IMR-90 (cell line): ENCODE data around the gene PSMA3. TPM values are rescaled to one million over a fixed set of nuclear protein-coding genes. Genes with fewer than 3 reads are reported as not detected.

Source experiments
- ATAC-seq: fragments of 200-7000 bp; cut with Tn5 transposase; 2 replicates; pipeline ENCODE4 v1.9.1; 2020; ENCODE audit warnings: low read depth, mild to moderate bottlenecking, moderate library complexity
- BruUV-seq: library from RNA; stranded (reverse); fragments of 400-500 nt; replicated peaks from 2 replicates; lab custom pipeline; 2021; lab: Mats Ljungman, UMichigan
- CTCF ChIA-PET: fragments of 300-600 bp; formaldehyde crosslinking; extraction: SDS; loops from one replicate; lab custom pipeline; 2021; ENCODE audit warnings: antibody characterized with exemption; lab: Yijun Ruan, JAX
- POLR2A ChIA-PET: fragments of 300-600 bp; sonication (Branson Sonifier 250); formaldehyde crosslinking; loops from one replicate; lab custom pipeline; 2022; ENCODE audit warnings: antibody characterized with exemption; ENCODE audit not compliant: unreplicated experiment; lab: Charles Lee
- DNase-seq: peaks from one replicate; pipeline ENCODE4 v3.0.0; 2013
- H2AFZ ChIP-seq: replicated peaks from 2 replicates; pipeline ENCODE3; 2013; ENCODE audit warnings: low read length, mild to moderate bottlenecking; ENCODE audit not compliant: poor library complexity
- H2AK5ac ChIP-seq: 2 replicates; pipeline ENCODE4 v1.6.1; 2013; ENCODE audit warnings: low read depth, low read length, inconsistent platforms
- H2AK9ac ChIP-seq: replicated peaks from 2 replicates; pipeline ENCODE3; 2013; ENCODE audit warnings: mild to moderate bottlenecking, low read depth, low read length, moderate library complexity; ENCODE audit not compliant: poor library complexity
- H2BK120ac ChIP-seq: 2 replicates; pipeline ENCODE4 v1.6.1; 2013; ENCODE audit warnings: low read depth, low read length, inconsistent platforms
- H2BK15ac ChIP-seq: 3 replicates; pipeline ENCODE4 v1.6.1; 2013; ENCODE audit warnings: low read depth, low read length, inconsistent platforms
- H2BK20ac ChIP-seq: 2 replicates; pipeline ENCODE4 v1.6.1; 2013; ENCODE audit warnings: low read depth, mild to moderate bottlenecking, inconsistent platforms, low read length, moderate library complexity
- H2BK5ac ChIP-seq: 2 replicates; pipeline ENCODE4 v1.6.1; 2013; ENCODE audit warnings: mild to moderate bottlenecking, low read depth, low read length, inconsistent platforms; ENCODE audit not compliant: poor library complexity, severe bottlenecking
- H3K14ac ChIP-seq: replicated peaks from 2 replicates; pipeline ENCODE4 v1.6.1; 2013; ENCODE audit warnings: low read depth, low read length, inconsistent platforms
- H3K18ac ChIP-seq: 2 replicates; pipeline ENCODE4 v1.6.1; 2013; ENCODE audit warnings: low read depth, low read length, control low read depth
- H3K23ac ChIP-seq: 2 replicates; pipeline ENCODE4 v1.6.1; 2013; ENCODE audit warnings: low read depth, low read length, inconsistent platforms
- H3K27ac ChIP-seq: 2 replicates; pipeline ENCODE4 v1.5.1; 2013; ENCODE audit warnings: mild to moderate bottlenecking, control low read depth, low read length; ENCODE audit not compliant: insufficient read depth
- H3K27me3 ChIP-seq: 2 replicates; pipeline ENCODE4 v1.6.1; 2013; ENCODE audit warnings: low read length; ENCODE audit not compliant: control insufficient read depth, insufficient read depth
- H3K36me3 ChIP-seq: 2 replicates; pipeline ENCODE4 v1.6.1; 2013; ENCODE audit warnings: low read length, mixed read lengths; ENCODE audit not compliant: control insufficient read depth, insufficient read depth
- H3K4ac ChIP-seq: 2 replicates; pipeline ENCODE4 v1.6.1; 2013; ENCODE audit warnings: low read depth, low read length, inconsistent platforms
- H3K4me1 ChIP-seq: 2 replicates; pipeline ENCODE4 v1.6.1; 2013; ENCODE audit warnings: low read length, mixed read lengths; ENCODE audit not compliant: control insufficient read depth, insufficient read depth
- H3K4me2 ChIP-seq: 2 replicates; pipeline ENCODE4 v1.6.1; 2013; ENCODE audit warnings: low read depth, mild to moderate bottlenecking, control low read depth, low read length, moderate library complexity
- H3K4me3 ChIP-seq: 2 replicates; pipeline ENCODE4 v1.5.1; 2013; ENCODE audit warnings: low read depth, mild to moderate bottlenecking, control low read depth, low read length, moderate library complexity; ENCODE audit not compliant: insufficient read depth
- H3K56ac ChIP-seq: 2 replicates; pipeline ENCODE4 v1.6.1; 2013; ENCODE audit warnings: low read length, inconsistent platforms; ENCODE audit not compliant: insufficient read depth; ENCODE audit errors: extremely low read depth
- H3K79me1 ChIP-seq, 2 experiments: 2 replicates each; pipeline ENCODE4 v1.6.1; 2013; ENCODE audit warnings: low read length in 2 of 2, inconsistent platforms in 1 of 2, low read depth in 1 of 2
- H3K9ac ChIP-seq: 2 replicates; pipeline ENCODE4 v1.6.1; 2013; ENCODE audit warnings: low read depth, low read length, control low read depth
- H3K9me1 ChIP-seq: 2 replicates; pipeline ENCODE4 v1.6.1; 2013; ENCODE audit warnings: low read length, inconsistent platforms; ENCODE audit not compliant: insufficient read depth
- H3K9me3 ChIP-seq: 2 replicates; pipeline ENCODE4 v1.6.1; 2013; ENCODE audit warnings: low read length; ENCODE audit not compliant: control insufficient read depth, insufficient read depth
- H4K20me1 ChIP-seq: 2 replicates; pipeline ENCODE4 v1.6.1; 2013; ENCODE audit warnings: low read length, inconsistent platforms; ENCODE audit not compliant: insufficient read depth
- H4K5ac ChIP-seq: 2 replicates; pipeline ENCODE4 v1.6.1; 2013; ENCODE audit warnings: mild to moderate bottlenecking, low read depth, low read length, control low read depth
- H4K8ac ChIP-seq, 2 experiments: 2 replicates each; pipeline ENCODE4 v1.6.1; 2013; ENCODE audit warnings: low read depth in 2 of 2, low read length in 2 of 2, control low read depth in 1 of 2, inconsistent platforms in 1 of 2
- H4K91ac ChIP-seq: 2 replicates; pipeline ENCODE4 v1.6.1; 2013; ENCODE audit warnings: low read depth, low read length, inconsistent platforms; ENCODE audit not compliant: insufficient read depth
- BHLHE40 ChIP-seq: fragments of 150-350 bp; IDR thresholded peaks from 2 replicates; pipeline ENCODE4 v1.6.1; 2016; ENCODE audit warnings: mild to moderate bottlenecking, low read depth, low read length
- CEBPB ChIP-seq: IDR thresholded peaks from 2 replicates; pipeline ENCODE4 v1.6.1; 2012; ENCODE audit warnings: low read depth, low read length, improper control_type of control experiment
- CHD1 ChIP-seq: IDR thresholded peaks from 2 replicates; pipeline ENCODE4 v1.6.1; 2012; ENCODE audit warnings: low read depth, low read length, improper control_type of control experiment
- ELK1 ChIP-seq: fragments of 150-350 bp; IDR thresholded peaks from 2 replicates; pipeline ENCODE4 v1.6.1; 2016; ENCODE audit warnings: low read depth, mild to moderate bottlenecking, low read length, moderate library complexity, borderline replicate concordance
- FOS ChIP-seq: fragments of 150-350 bp; IDR thresholded peaks from 2 replicates; pipeline ENCODE4 v1.6.1; 2016; ENCODE audit warnings: low read depth, low read length
- MAFK ChIP-seq: IDR thresholded peaks from 2 replicates; pipeline ENCODE4 v1.6.1; 2012; ENCODE audit warnings: low read depth, low read length, improper control_type of control experiment
- MAZ ChIP-seq: IDR thresholded peaks from 2 replicates; pipeline ENCODE4 v1.6.1; 2012; ENCODE audit warnings: low read depth, mild to moderate bottlenecking, low read length, improper control_type of control experiment, moderate library complexity, borderline replicate concordance
- MXI1 ChIP-seq: IDR thresholded peaks from 2 replicates; pipeline ENCODE4 v1.6.1; 2012; ENCODE audit warnings: low read depth, mild to moderate bottlenecking, low read length, moderate library complexity, borderline replicate concordance
- NFE2L2 ChIP-seq: fragments of 150-350 bp; IDR thresholded peaks from 2 replicates; pipeline ENCODE4 v1.6.1; 2016; ENCODE audit warnings: low read depth, mild to moderate bottlenecking, low read length
- POLR2A ChIP-seq: IDR thresholded peaks from 2 replicates; pipeline ENCODE4 v1.6.1; 2012; ENCODE audit warnings: mild to moderate bottlenecking, low read depth, low read length
- RAD21 ChIP-seq: IDR thresholded peaks from 2 replicates; pipeline ENCODE4 v1.6.1; 2012; ENCODE audit warnings: low read length, improper control_type of control experiment
- RCOR1 ChIP-seq: IDR thresholded peaks from 2 replicates; pipeline ENCODE4 v1.6.1; 2012; ENCODE audit warnings: mild to moderate bottlenecking, low read length, improper control_type of control experiment; ENCODE audit not compliant: insufficient replicate concordance
- RFX5 ChIP-seq: IDR thresholded peaks from 2 replicates; pipeline ENCODE4 v1.8.0; 2012; ENCODE audit warnings: low read depth, mild to moderate bottlenecking, low read length, moderate library complexity
- SMC3 ChIP-seq: fragments of 150-350 bp; IDR thresholded peaks from 2 replicates; pipeline ENCODE4 v1.6.1; 2016; ENCODE audit warnings: low read depth, mild to moderate bottlenecking, antibody characterized with exemption, low read length, moderate library complexity
- USF2 ChIP-seq: fragments of 150-350 bp; IDR thresholded peaks from 2 replicates; pipeline ENCODE4 v1.6.1; 2017; ENCODE audit warnings: mild to moderate bottlenecking, antibody characterized with exemption, low read length, low read depth
- WGBS, 2 experiments: methylation state at CpG; one replicate each; pipeline versions ENCODE4 v1.1.5 to v1.1.7; 2013; ENCODE audit warnings: missing lambda C conversion rate in 2 of 2; ENCODE audit not compliant: insufficient read length in 1 of 2; ENCODE audit errors: extremely low coverage in 2 of 2; 5-methylcytosine and 5-hydroxymethylcytosine counted together
- dilution Hi-C: fragments of 300-500 bp; cut with HindIII; formaldehyde crosslinking; loops from one replicate; pipeline ENCODE4 v1.14.3; 2018; ENCODE audit warnings: low sequenced_read_pairs; ENCODE audit not compliant: unreplicated experiment
- in situ Hi-C: fragments of 300-500 bp; cut with MboI; formaldehyde crosslinking; loops from 3 replicates; pipeline ENCODE4 v1.14.3; 2019; ENCODE audit warnings: low sequenced_read_pairs, inconsistent platforms, mixed read lengths
- intact Hi-C: fragments of 100-400 bp; cut with micrococcal nuclease; formaldehyde crosslinking; loops from 2 replicates; pipeline ENCODE4 v1.10.0; 2022
- polyA plus RNA-seq, 3 experiments: library from polyadenylated mRNA; depleted of rRNA; stranded (reverse); fragments of >200 nt; gene quantifications; 2 replicates each; pipeline ENCODE4 v1.2.3, GENCODE V29; 2012; ENCODE audit warnings: low replicate concordance in 1 of 3
- total RNA-seq: library from RNA; depleted of rRNA; stranded (reverse); fragments of >200 nt; gene quantifications from 2 replicates; pipeline ENCODE4 v1.2.3, GENCODE V29; 2012
- TF ChIP-seq, protein P1 (sequence below): conservative IDR thresholded peaks from 2 replicates; pipeline ENCODE4 v1.5.1; 2012; ENCODE audit warnings: mild to moderate bottlenecking, low read depth, low read length, improper control_type of control experiment

Gene PSMA3
- total and polyA plus RNA-seq, 2 of the 4 experiments (the other 2 are of a cell fraction) = 74.9 to 231 TPM

DNA sequence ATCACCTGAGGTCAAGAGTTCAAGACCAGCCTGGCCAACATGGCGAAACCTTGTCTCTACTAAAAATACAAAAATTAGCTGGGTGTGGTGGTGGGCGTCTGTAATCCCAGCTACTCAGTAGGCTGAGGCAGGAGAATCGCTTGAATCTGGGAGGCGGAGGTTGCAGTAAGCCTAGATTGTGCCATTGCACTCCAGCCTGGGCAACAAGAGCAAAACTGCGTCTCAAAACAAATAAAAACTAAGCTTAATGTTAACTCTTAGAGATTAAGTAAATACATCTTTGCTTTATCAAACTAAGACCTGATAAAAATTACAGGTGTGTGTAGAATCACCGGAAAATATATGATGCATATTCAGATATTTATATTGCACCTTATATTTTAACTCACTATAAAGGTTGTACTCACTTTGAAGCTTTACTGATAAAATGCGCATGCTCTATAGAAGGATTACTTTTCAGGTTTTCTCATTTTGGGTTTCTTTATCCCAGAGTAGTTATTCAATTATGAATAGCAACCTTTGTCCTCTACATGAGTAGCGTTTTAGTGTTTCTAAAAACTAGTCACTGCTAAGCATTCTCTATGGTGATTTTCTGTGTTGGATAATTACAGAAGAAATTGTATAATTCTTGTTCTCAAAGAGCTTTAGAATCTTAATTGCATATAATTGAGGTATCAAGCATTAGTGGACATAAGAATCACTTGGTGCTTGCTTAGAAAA, 63.1 kb downstream of the PSMA3 start:
- Histone ChIP-seq H2BK120ac (no peak overlapping the region), H3K56ac (no peak overlapping the region), H2AFZ (no peak overlapping the region), H3K9ac (no peak overlapping the region), H4K5ac (no peak overlapping the region), H3K36me3 (peaks cover 8% of the 10 kb centered on the region; the same call in 1 of the 2 replicates), H4K8ac (no peak overlapping the region), H2BK20ac (no peak overlapping the region), H3K9me1 (no peaks in the 10 kb centered on the region; the same call in 1 of the 2 replicates), H3K9me3 (no peaks in the 10 kb centered on the region), H4K20me1 (no peaks in the 10 kb centered on the region), H2BK5ac (no peak overlapping the region), H3K4ac (no peak overlapping the region), H4K91ac (no peak overlapping the region), H3K27ac (no peak overlapping the region), H3K14ac (no peak overlapping the region), H2BK15ac (no peak overlapping the region), H3K4me1 (no peaks in the 10 kb centered on the region), H3K4me3 (no peak overlapping the region), H2AK9ac (no peak overlapping the region), H2AK5ac (no peak overlapping the region), H3K18ac (no peak overlapping the region), H3K4me2 (no peak overlapping the region), H3K79me1 (peaks cover 3 to 6% of the 10 kb centered on the region in 2 experiments; a peak in 3 of 4 replicates), H3K27me3 (no peaks in the 10 kb centered on the region), H3K23ac (no peak overlapping the region)
- BruUV-seq = no TSS peak
- in situ Hi-C loops (no loop called here), dilution Hi-C loops (no loop called here), intact Hi-C loops (no loop called here)
- ChIA-PET POLR2A (no interaction called here), CTCF (no interaction called here)
- no peak for DNase-seq
- WGBS, 2 experiments = no CpG with 5 or more reads among the region's 8 CpGs
- TF ChIP-seq RAD21 = no peak
- no peak for TF ChIP-seq NFE2L2
- no peak for TF ChIP-seq RCOR1
- no peak for TF ChIP-seq FOS
- no peak for TF ChIP-seq BHLHE40
- no peak for TF ChIP-seq MAFK
- TF ChIP-seq CEBPB = no peak
- no peak for TF ChIP-seq CHD1
- TF ChIP-seq MXI1 = no peak
- no peak for TF ChIP-seq ELK1
- TF ChIP-seq, protein P1, sequence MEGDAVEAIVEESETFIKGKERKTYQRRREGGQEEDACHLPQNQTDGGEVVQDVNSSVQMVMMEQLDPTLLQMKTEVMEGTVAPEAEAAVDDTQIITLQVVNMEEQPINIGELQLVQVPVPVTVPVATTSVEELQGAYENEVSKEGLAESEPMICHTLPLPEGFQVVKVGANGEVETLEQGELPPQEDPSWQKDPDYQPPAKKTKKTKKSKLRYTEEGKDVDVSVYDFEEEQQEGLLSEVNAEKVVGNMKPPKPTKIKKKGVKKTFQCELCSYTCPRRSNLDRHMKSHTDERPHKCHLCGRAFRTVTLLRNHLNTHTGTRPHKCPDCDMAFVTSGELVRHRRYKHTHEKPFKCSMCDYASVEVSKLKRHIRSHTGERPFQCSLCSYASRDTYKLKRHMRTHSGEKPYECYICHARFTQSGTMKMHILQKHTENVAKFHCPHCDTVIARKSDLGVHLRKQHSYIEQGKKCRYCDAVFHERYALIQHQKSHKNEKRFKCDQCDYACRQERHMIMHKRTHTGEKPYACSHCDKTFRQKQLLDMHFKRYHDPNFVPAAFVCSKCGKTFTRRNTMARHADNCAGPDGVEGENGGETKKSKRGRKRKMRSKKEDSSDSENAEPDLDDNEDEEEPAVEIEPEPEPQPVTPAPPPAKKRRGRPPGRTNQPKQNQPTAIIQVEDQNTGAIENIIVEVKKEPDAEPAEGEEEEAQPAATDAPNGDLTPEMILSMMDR = no peak
- TF ChIP-seq RFX5 = no peak
- TF ChIP-seq SMC3 = no peak
- TF ChIP-seq MAZ = no peak
- no peak for TF ChIP-seq POLR2A
- no peak for TF ChIP-seq USF2
- ATAC-seq = no peak
